GM18867 (cell line): ENCODE data around the gene SLC7A4.
"Not testable (repeated sequence)": the region's sequence is repeated elsewhere in the genome, so short reads cannot be mapped to it uniquely, and the experiment has no call there.

Experiments
- ATAC-seq: cut with Tn5 transposase; IDR thresholded peaks from one replicate; pipeline ENCODE4 v1.9.1; 2021; ENCODE audit warnings: mild to moderate bottlenecking, moderate library complexity; ENCODE audit not compliant: unreplicated experiment

The SLC7A4 gene

GRCh38 chr22:21043860-21044535, 11.6 kb upstream of the SLC7A4 start:
- ATAC-seq: no peak

GRCh38 chr22:21042978-21043859, 10.9 kb upstream of the SLC7A4 start:
- ATAC-seq: no peak

GRCh38 chr22:21041937-21042336, 9.6 kb upstream of the SLC7A4 start:
- no peak for ATAC-seq

- not testable (repeated sequence) for ATAC-seq
These were observed 6.8 kb upstream of the SLC7A4 start for GRCh38 chr22:21039158-21039557.

GRCh38 chr22:21038405-21038804, 6.0 kb upstream of the SLC7A4 start:
- ATAC-seq: no peak

GRCh38 chr22:21034989-21035388, 2.6 kb upstream of the SLC7A4 start:
- no peak for ATAC-seq

GRCh38 chr22:21033895-21034294, 1.5 kb upstream of the SLC7A4 start:
- no peak for ATAC-seq

- no peak for ATAC-seq
These were observed 717 bp upstream of the SLC7A4 start for GRCh38 chr22:21032868-21033688.

GRCh38 chr22:21031545-21032036, 770 bp downstream of the SLC7A4 start:
- ATAC-seq: no peak

- no peak for ATAC-seq
These were observed 1.5 kb downstream of the SLC7A4 start for GRCh38 chr22:21030621-21031544.

- ATAC-seq: no peak
These were observed 2.3 kb downstream of the SLC7A4 start for GRCh38 chr22:21030032-21030431.

GRCh38 chr22:21029486-21030025, 2.8 kb downstream of the SLC7A4 start:
- ATAC-seq: no peak

GRCh38 chr22:21028277-21029251, 3.8 kb downstream of the SLC7A4 start:
- ATAC-seq: no peak

- ATAC-seq: no peak
These were observed 5.3 kb downstream of the SLC7A4 start for GRCh38 chr22:21026783-21027692.

- no peak for ATAC-seq
These were observed 6.3 kb downstream of the SLC7A4 start for GRCh38 chr22:21025763-21026755.

GRCh38 chr22:21025266-21025665, 7.1 kb downstream of the SLC7A4 start:
- ATAC-seq: no peak
